Activated CD4-positive, alpha-beta memory T cell treated with anti-CD3 and anti-CD28 coated beads for 36 hours (primary cell): Measurements from ENCODE around the gene TMEM190. TPM values are rescaled to one million over a fixed set of nuclear protein-coding genes. Genes with fewer than 3 reads are reported as not detected.

ENCODE experiments used
- CTCF ChIA-PET: fragments of 350-600 bp; sonication (Branson Sonifier 250); formaldehyde crosslinking; loops from one replicate; lab custom pipeline; 2021; ENCODE audit warnings: antibody characterized with exemption, inconsistent platforms; lab: Charles Lee
- POLR2A ChIA-PET: fragments of 350-600 bp; sonication (Branson Sonifier 250); formaldehyde crosslinking; loops from one replicate; lab custom pipeline; 2021; ENCODE audit warnings: antibody characterized with exemption; lab: Charles Lee
- DNase-seq: peaks from one replicate; pipeline ENCODE4 v3.0.0-alpha.2; 2020
- H3K27ac Mint-ChIP-seq: one replicate; pipeline ENCODE4 v1.8.0; 2021; ENCODE audit warnings: mixed read lengths
- H3K27me3 Mint-ChIP-seq: one replicate; pipeline ENCODE4 v1.8.0; 2021; ENCODE audit warnings: mixed read lengths
- H3K36me3 Mint-ChIP-seq: one replicate; pipeline ENCODE4 v1.8.0; 2021; ENCODE audit warnings: mixed read lengths
- H3K4me1 Mint-ChIP-seq: one replicate; pipeline ENCODE4 v1.8.0; 2021; ENCODE audit warnings: low read depth, mixed read lengths
- H3K4me3 Mint-ChIP-seq: one replicate; pipeline ENCODE4 v1.8.0; 2021; ENCODE audit warnings: mild to moderate bottlenecking, mixed read lengths
- H3K9me3 Mint-ChIP-seq: one replicate; pipeline ENCODE4 v1.8.0; 2021; ENCODE audit warnings: mixed read lengths
- intact Hi-C: fragments of 100-400 bp; cut with micrococcal nuclease; formaldehyde crosslinking; loops from one replicate; pipeline ENCODE4 v1.15.1; 2023
- total RNA-seq, 2 experiments: library from RNA; stranded (reverse); gene quantifications; one replicate each; pipeline ENCODE4 v1.2.3, GENCODE V29; 2021

TMEM190 gene
- total RNA-seq, 2 experiments from 2014 or later, result not detected

DNA sequence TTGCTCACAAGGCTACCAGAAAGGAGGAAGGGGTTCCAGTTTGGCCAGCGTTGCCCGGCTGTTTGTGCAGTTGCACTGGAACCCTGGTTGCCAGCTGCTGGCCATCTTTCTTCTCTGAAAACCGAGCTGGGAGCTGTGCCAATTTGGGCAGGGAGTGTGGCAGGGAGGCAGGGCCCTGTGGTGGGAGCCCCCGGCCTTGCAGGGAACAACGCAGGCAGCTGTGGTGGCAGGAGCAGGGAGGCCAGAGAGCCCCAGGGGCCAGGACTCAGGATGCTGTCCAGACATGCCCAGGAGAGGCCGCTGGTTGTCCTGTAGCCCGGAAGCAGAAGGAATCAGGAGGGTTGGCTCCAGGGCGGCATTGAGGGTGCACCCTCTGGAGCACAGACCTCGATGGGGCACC, 32.2 kb upstream of the TMEM190 start:
- Mint-ChIP-seq H3K9me3 (no peaks in the 10 kb centered on the region), H3K36me3 (peaks cover 14% of the 10 kb centered on the region), H3K27me3 (no peaks in the 10 kb centered on the region), H3K27ac (no peak overlapping the region), H3K4me1 (peaks cover 8% of the 10 kb centered on the region), H3K4me3 (no peak overlapping the region)
- CTCF ChIA-PET, result no interaction called here
- POLR2A ChIA-PET, result no interaction called here
- no peak for DNase-seq
- intact Hi-C loops, result no loop called here

DNA sequence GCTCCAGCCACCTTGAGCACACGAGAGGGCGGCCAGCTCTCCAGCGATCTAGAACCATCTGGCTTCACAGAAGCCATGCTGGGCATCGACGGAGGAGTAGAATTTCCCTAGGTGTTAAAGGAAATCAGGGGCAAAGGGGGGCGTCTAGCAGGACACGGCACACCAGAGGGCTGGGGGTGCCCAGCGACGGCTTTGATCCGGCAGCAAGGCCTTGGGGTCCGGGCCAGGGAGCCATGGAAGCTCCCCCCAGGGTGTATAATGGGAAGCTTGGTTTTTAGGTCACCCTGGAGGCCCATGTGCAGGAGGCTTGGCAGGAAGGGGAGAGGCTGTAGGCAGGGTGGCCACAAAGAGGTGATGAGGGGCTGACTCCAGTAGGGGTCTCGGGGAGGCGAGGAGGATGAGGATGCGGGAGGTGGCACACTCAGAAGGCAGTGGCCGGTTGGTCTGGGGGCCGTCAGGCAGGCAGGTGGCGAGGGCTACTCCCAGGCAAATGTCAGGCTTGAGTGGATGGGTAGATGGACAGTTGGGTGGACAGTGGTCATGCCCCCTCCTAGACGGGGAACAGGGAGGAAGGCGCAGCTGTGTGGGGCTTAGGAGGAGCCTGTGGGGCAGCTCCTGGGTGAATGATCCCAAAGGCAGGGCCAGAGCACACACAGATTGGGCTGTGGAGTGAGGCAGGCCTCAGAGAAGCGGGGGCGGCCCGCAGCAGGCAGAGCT, 31.4 kb upstream of the TMEM190 start:
- POLR2A ChIA-PET, result no interaction called here

DNA sequence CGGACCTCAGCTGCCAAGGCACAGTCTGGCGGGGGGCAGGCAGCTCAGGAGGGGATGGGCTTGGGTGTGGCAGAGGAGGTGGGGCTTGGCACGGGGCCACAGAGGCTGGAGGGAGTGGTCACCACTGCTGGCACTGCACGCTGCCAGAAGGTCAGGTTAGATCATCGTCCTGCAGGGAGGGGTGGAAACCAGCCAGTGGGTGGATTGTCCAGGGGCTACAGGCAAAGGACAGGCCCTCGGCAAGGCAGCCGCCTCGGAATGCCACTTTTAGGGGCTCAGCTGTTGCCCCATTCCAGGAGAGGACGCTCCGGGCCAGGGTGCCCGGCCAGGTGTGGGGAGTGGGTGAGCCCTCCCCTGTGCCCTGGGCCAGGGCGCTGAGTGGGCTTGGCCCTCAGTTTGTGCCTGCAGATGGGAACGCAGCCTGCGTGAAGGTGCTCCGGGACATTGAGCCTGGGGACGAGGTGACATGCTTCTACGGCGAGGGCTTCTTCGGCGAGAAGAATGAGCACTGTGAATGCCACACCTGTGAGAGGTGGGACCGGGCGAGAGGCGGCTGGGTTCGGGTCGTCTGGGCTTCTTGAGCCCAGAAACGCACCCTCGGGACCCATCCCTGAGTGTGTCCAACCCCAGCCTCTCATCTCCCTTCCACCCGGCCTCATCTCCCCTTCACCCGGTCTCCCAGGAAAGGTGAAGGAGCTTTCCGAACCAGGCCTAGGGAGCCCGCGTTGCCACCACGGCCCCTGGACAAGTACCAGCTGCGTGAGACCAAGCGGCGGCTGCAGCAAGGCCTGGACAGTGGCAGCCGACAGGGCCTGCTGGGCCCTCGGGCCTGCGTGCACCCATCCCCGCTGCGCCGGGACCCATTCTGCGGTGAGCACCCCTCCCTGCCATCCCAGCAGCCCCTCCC, 30.6 kb upstream of the TMEM190 start:
- DNase-seq, result no peak
- Mint-ChIP-seq H3K27ac (no peak overlapping the region), H3K9me3 (no peaks in the 10 kb centered on the region), H3K4me3 (no peak overlapping the region), H3K27me3 (peaks cover 2% of the 10 kb centered on the region), H3K36me3 (peaks cover 14% of the 10 kb centered on the region), H3K4me1 (peaks cover 6% of the 10 kb centered on the region)
- ChIA-PET POLR2A (no interaction called here), CTCF (no interaction called here)
- intact Hi-C loops, result no loop called here

More for the DNA sequence above, 31.4 kb upstream of the TMEM190 start:
- H3K27ac Mint-ChIP-seq, result no peak overlapping the region
- H3K9me3 Mint-ChIP-seq, result no peaks in the 10 kb centered on the region
- H3K4me1 Mint-ChIP-seq, result peaks cover 6% of the 10 kb centered on the region
- intact Hi-C loops, result no loop called here
- CTCF ChIA-PET, result no interaction called here
- H3K36me3 Mint-ChIP-seq, result peaks cover 14% of the 10 kb centered on the region
- no peak for DNase-seq
- H3K4me3 Mint-ChIP-seq, result no peak overlapping the region
- H3K27me3 Mint-ChIP-seq, result no peaks in the 10 kb centered on the region

DNA sequence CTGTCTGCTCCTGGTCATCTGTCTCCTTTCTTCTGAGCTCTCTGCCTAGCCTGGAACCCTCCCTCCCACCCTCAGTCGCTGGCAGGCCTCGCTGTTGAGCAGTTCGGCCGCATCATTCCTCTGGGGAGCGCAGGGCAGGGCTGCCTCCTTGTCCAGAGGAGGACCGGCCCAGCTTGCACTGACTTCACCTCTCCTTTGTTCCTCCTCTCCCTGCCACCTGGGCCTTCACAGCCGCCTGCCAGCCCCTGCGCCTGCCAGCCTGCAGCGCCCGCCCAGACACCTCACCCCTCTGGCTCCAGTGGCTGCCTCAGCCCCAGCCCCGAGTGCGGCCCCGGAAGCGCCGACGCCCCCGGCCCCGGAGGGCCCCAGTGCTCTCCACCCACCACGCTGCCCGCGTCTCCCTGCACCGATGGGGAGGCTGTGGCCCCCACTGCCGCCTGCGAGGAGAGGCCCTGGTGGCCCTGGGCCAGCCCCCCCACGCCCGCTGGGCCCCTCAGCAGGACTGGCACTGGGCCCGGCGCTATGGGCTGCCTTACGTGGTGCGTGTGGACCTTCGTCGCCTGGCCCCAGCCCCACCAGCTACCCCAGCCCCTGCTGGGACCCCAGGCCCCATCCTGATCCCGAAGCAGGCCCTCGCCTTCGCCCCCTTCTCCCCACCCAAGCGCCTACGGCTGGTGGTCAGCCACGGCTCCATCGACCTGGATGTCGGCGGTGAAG, 29.7 kb upstream of the TMEM190 start:
- no peaks in the 10 kb centered on the region for H3K9me3 Mint-ChIP-seq
- peaks cover 10% of the 10 kb centered on the region for H3K27me3 Mint-ChIP-seq
- peaks cover 12% of the 10 kb centered on the region for H3K36me3 Mint-ChIP-seq

DNA sequence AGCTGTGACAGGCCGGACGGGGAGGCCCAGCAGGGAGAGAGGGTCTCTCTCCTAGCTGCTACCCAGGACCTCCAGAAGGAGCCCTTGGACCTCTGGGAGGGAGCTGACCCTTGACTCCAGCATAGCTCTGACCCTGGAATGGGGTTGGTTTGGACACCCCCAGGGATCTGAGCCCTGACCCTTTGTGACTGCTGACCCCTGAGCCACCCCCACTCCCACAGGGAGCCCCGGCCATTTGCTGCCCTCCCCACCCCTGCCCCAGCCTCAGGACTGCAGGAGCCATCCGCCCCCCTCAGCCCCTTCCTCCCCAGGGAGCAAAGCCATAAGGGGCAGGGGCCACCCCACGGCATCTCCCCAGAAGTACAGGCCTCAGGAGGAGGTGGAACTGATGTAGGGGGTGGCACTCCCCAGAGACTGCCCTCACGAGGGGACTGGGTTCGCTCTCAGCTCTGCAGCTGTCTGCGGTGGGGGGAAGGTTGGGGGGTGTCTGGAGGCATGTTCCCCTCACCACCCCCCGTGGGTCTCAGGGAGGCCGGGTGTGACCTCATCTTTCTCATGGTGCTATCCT, 29.1 kb upstream of the TMEM190 start:
- H3K4me3 Mint-ChIP-seq, result no peak overlapping the region

More for the DNA sequence above, 29.7 kb upstream of the TMEM190 start:
- DNase-seq, result no peak
- H3K27ac Mint-ChIP-seq, result no peak overlapping the region
- intact Hi-C loops, result no loop called here
- ChIA-PET POLR2A (no interaction called here), CTCF (no interaction called here)
- H3K4me1 Mint-ChIP-seq, result no peaks in the 10 kb centered on the region
- no peak overlapping the region for H3K4me3 Mint-ChIP-seq

DNA sequence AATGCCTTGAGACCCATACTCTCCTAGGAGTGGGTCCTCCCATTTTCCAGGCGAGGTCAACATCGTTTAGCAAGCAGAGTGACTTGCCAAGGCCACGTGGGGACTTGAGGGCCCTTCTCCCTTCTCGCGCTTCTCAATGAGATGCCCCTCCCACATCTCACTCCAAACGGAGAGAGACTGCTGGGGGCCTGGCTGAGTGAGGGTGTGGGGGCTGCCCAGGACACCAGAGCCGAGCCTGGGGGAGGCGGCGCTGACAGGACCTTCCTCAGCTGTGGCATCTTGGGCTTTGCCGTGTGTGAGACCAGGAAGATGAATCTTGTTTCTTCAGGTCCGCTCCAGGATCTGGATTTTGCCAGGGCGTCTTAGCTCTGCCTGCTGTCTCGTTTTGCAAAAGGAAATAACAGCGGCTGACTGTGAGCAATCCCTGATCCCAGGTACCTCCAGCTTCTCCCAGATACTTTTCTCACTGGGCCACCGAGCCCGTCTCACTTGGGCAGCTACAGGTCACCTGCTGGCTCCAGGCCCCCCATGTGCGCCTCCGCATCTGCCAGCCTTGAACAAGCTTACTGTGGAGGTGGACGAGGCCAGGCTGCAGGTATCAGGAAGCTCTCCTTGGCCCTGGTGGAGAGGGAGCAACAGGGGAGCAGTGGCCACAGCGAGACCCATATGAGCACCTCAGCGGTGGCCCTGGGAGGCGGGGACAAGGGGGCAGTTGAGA, 28.1 kb upstream of the TMEM190 start:
- Mint-ChIP-seq H3K36me3 (peaks cover 10% of the 10 kb centered on the region), H3K9me3 (no peaks in the 10 kb centered on the region), H3K4me3 (no peak overlapping the region), H3K4me1 (peaks cover 10% of the 10 kb centered on the region), H3K27ac (no peak overlapping the region), H3K27me3 (peaks cover 26% of the 10 kb centered on the region)
- CTCF ChIA-PET, result interaction anchor here (1.2 to 1.7 kb wide), 3 partner anchors 9 to 56 kb away, joined by 3 to 4 read pairs (median 4); partner anchors contain the start of gene KMT5C
- DNase-seq, result no peak
- POLR2A ChIA-PET, result interaction anchor here (1.1 to 1.6 kb wide), 3 partner anchors 10 to 36 kb away, joined by 3 to 8 read pairs (median 3); partner anchors contain the start of genes KMT5C and TMEM238
- intact Hi-C loops, result no loop called here

More for the DNA sequence above, 29.1 kb upstream of the TMEM190 start:
- CTCF ChIA-PET, result interaction anchor here (0.6 to 1.2 kb wide), 2 partner anchors 12 to 46 kb away, joined by 3 read pairs; no protein-coding TSS in a partner anchor
- no peak for DNase-seq
- Mint-ChIP-seq H3K9me3 (no peaks in the 10 kb centered on the region), H3K4me1 (peaks cover 1% of the 10 kb centered on the region), H3K36me3 (peaks cover 12% of the 10 kb centered on the region), H3K27me3 (peaks cover 17% of the 10 kb centered on the region), H3K27ac (no peak overlapping the region)
- POLR2A ChIA-PET, result no interaction called here
- intact Hi-C loops, result no loop called here

DNA sequence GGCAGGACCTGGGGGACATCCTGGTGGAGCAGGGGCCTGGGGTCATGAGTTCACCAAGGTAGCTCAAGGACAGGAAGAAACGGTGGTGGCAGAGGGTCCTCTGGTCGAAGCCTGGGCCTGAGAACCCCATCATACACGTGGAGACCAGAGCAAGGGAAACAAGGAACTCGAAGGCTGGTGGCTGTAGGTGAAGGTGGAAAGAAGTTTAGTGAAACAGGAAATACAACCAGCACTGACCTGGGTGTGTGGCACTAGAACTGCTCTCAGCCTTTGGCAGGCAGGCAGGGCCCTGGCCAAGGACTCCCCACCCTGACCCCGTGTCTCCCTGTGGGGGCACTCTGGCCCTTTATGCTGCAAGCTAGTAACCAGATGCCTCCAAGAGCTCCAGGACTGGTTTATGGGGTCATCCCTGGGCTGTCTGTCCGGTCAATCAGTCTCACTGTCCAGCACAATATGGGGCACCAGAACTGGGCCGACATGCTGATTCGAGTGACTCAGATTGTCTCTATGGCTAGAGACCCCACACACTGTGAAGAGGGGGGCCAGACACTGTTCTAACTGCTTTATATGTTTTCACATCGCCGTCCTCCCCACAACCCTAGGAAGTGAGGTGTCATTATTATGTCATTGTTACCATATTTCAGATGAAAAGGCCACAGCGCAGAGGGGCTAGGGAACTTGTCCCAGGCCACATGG, 25.9 kb upstream of the TMEM190 start:
- no peaks in the 10 kb centered on the region for H3K9me3 Mint-ChIP-seq
- H3K4me3 Mint-ChIP-seq, result no peak overlapping the region
- H3K4me1 Mint-ChIP-seq, result peaks cover 13% of the 10 kb centered on the region
- peaks cover 38% of the 10 kb centered on the region for H3K27me3 Mint-ChIP-seq
- intact Hi-C loops, result no loop called here
- no peak overlapping the region for H3K27ac Mint-ChIP-seq
- CTCF ChIA-PET, result no interaction called here
- no peak for DNase-seq
- POLR2A ChIA-PET, result no interaction called here
- peaks cover under 1% of the 10 kb centered on the region for H3K36me3 Mint-ChIP-seq

DNA sequence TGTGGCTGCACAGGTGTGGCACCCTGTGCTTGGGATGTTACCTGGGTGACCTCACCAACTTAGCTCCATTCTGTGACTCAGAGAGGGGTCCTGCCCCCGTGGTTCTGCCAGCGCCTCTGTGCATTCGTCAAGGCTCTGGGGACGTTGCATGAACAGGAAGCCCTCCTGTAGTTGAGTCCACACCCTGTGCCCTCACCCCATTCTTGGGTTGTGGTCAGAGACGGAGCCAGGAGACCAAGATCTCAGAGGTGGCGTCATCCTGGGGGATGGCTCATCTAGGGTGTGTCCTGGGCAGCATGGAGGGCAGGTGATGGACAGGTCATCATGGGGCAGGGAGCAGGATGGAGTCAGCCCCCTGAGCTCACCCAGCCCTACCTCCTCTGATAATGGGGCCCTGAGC, 24.6 kb upstream of the TMEM190 start:
- CTCF ChIA-PET, result interaction anchor here (0.8 to 1.5 kb wide), 3 partner anchors 13 to 211 kb away, joined by 3 to 5 read pairs (median 5); partner anchors contain the start of gene KMT5C
- Mint-ChIP-seq H3K9me3 (no peaks in the 10 kb centered on the region), H3K4me1 (peaks cover 13% of the 10 kb centered on the region), H3K36me3 (no peaks in the 10 kb centered on the region), H3K27me3 (peaks cover 41% of the 10 kb centered on the region), H3K4me3 (no peak overlapping the region), H3K27ac (no peak overlapping the region)
- POLR2A ChIA-PET, result no interaction called here
- DNase-seq, result no peak
- intact Hi-C loops, result no loop called here

DNA sequence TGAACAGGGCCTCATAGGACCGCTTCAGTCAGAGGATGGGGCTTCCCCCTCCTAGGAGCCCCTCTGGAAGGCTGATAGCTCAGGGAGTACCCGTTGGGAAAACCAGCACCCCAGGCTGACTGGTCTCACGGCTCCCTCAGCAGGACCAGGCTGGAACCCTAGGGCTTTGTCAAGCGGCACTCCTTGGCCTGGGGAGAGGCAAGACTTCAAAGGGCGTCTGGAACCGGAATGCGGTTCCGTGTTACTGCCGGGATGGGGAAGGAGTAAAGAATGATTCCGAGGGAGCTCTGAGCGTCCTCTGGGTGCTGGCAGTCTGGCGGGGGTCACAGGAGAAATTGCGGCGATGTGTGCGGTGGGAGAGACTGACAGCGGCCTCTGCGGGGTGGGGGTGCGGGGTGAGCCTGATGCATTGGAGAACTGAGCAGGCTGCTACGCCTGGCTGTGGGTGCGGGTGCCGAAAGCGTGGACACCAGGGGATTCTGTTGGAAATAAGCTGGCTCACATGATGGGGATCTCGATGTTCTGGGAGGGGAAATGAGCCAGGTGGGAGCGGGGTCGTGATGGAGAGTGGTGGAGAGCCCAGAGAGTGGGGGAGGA, 24.0 kb upstream of the TMEM190 start:
- H3K36me3 Mint-ChIP-seq, result no peaks in the 10 kb centered on the region
- ChIA-PET CTCF (interaction anchor here (0.8 to 1.5 kb wide), 3 partner anchors 13 to 212 kb away, joined by 3 to 5 read pairs (median 5); partner anchors contain the start of gene KMT5C), POLR2A (no interaction called here)
- no peak for DNase-seq
- peaks cover 13% of the 10 kb centered on the region for H3K4me1 Mint-ChIP-seq
- intact Hi-C loops, result no loop called here
- H3K9me3 Mint-ChIP-seq, result no peaks in the 10 kb centered on the region
- peak overlapping the region; percentile 16 for H3K4me3 Mint-ChIP-seq
- no peak overlapping the region for H3K27ac Mint-ChIP-seq
- peaks cover 45% of the 10 kb centered on the region for H3K27me3 Mint-ChIP-seq

DNA sequence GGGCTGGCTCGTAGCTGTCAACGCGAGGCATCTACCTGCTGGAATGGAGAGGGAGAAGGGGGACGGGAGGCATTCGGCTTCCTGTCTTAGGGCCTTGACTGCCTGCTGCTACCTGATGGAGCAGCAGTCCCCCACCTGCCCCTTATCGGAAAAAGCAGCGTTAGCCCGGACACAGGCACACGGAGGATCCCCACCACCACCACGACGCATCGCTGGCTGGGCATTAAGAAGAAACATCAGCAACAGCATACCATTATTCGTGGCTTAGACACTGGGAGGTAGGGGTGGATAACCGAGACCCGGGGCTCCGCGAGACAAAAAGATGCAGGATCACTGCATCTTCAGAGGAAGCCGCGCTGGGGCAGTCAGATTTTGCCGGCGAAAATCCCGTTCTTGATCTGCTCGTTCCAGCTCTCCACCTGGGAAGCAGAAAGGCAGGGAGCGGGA, 23.2 kb upstream of the TMEM190 start:
- no peaks in the 10 kb centered on the region for H3K36me3 Mint-ChIP-seq
- no peak for DNase-seq
- peaks cover 13% of the 10 kb centered on the region for H3K4me1 Mint-ChIP-seq
- H3K4me3 Mint-ChIP-seq, result peak overlapping the region; percentile 70
- intact Hi-C loops, result no loop called here
- CTCF ChIA-PET, result no interaction called here
- no peaks in the 10 kb centered on the region for H3K9me3 Mint-ChIP-seq
- H3K27me3 Mint-ChIP-seq, result peaks cover 45% of the 10 kb centered on the region
- POLR2A ChIA-PET, result interaction anchor here (1.1 kb wide), 1 partner anchor 14 kb away, joined by 3 read pairs; the partner anchor contains the start of gene KMT5C
- H3K27ac Mint-ChIP-seq, result no peak overlapping the region
